MM.1S (cell line): Measurements from ENCODE around the gene ST6GALNAC6.
A peak's percentile ranks its signal among the peaks of the same experiment; 100 is the strongest.

Source experiments
- CTCF ChIP-seq: fragments of 300-600 bp; sonication (generic); IDR thresholded peaks from 2 replicates; pipeline ENCODE4 v1.5.1; 2016; ENCODE audit warnings: antibody characterized with exemption, low read length, mixed read lengths
- EZH2 ChIP-seq: fragments of 300-600 bp; sonication (generic); optimal IDR thresholded peaks from 2 replicates; pipeline ENCODE3; 2017; ENCODE audit warnings: low read depth, mild to moderate bottlenecking, antibody characterized with exemption, low read length, mixed read lengths

- TF ChIP-seq CTCF (peak; percentile 90), EZH2 (no peak)
These were observed 43.0 kb upstream of the ST6GALNAC6 start for GRCh38 chr9:127942216-127943010.
